IPS-15b (cell line): ENCODE measurements around the gene RPS26.
A peak's percentile ranks its signal among the peaks of the same experiment; 100 is the strongest.

Experiments
- H3K27me3 ChIP-seq: one replicate; pipeline ENCODE4 v1.6.1; 2013; ENCODE audit warnings: low read length; ENCODE audit not compliant: control insufficient read depth, insufficient read depth
- H3K36me3 ChIP-seq: one replicate; pipeline ENCODE4 v1.6.1; 2013; ENCODE audit warnings: low read length; ENCODE audit not compliant: control insufficient read depth, insufficient read depth
- H3K4me1 ChIP-seq: one replicate; pipeline ENCODE4 v1.6.1; 2013; ENCODE audit warnings: mild to moderate bottlenecking, low read length; ENCODE audit not compliant: control insufficient read depth, insufficient read depth
- H3K4me3 ChIP-seq: one replicate; pipeline ENCODE4 v1.5.1; 2013; ENCODE audit warnings: low read depth, low read length
- H3K9ac ChIP-seq: one replicate; pipeline ENCODE4 v1.6.1; 2013; ENCODE audit warnings: low read depth, mild to moderate bottlenecking, low read length
- H3K9me3 ChIP-seq: one replicate; pipeline ENCODE4 v1.6.1; 2013; ENCODE audit warnings: mild to moderate bottlenecking, low read length; ENCODE audit not compliant: control insufficient read depth, insufficient read depth

RPS26 gene

GRCh38 chr12:56007564-56008559 is 33.9 kb upstream of the RPS26 start:
- no peaks in the 10 kb centered on the region for H3K4me1 ChIP-seq
- H3K9ac ChIP-seq: peak overlapping the region; percentile 71
- H3K36me3 ChIP-seq: peaks cover 14% of the 10 kb centered on the region
- no peaks in the 10 kb centered on the region for H3K9me3 ChIP-seq
- H3K4me3 ChIP-seq: peak overlapping the region; percentile 90
- no peaks in the 10 kb centered on the region for H3K27me3 ChIP-seq

GRCh38 chr12:56010111-56010570 is 31.6 kb upstream of the RPS26 start:
- Histone ChIP-seq H3K4me3 (no peak overlapping the region), H3K36me3 (no peaks in the 10 kb centered on the region), H3K4me1 (no peaks in the 10 kb centered on the region), H3K27me3 (no peaks in the 10 kb centered on the region), H3K9me3 (no peaks in the 10 kb centered on the region), H3K9ac (no peak overlapping the region)

GRCh38 chr12:56011509-56012090 is 30.1 kb upstream of the RPS26 start:
- no peaks in the 10 kb centered on the region for H3K9me3 ChIP-seq
- no peaks in the 10 kb centered on the region for H3K27me3 ChIP-seq
- no peaks in the 10 kb centered on the region for H3K36me3 ChIP-seq
- H3K9ac ChIP-seq: no peak overlapping the region
- H3K4me3 ChIP-seq: no peak overlapping the region
- H3K4me1 ChIP-seq: no peaks in the 10 kb centered on the region

- H3K4me3 ChIP-seq: no peak overlapping the region
Measured at GRCh38 chr12:56013482-56013881, 28.2 kb upstream of the RPS26 start.

DNA sequence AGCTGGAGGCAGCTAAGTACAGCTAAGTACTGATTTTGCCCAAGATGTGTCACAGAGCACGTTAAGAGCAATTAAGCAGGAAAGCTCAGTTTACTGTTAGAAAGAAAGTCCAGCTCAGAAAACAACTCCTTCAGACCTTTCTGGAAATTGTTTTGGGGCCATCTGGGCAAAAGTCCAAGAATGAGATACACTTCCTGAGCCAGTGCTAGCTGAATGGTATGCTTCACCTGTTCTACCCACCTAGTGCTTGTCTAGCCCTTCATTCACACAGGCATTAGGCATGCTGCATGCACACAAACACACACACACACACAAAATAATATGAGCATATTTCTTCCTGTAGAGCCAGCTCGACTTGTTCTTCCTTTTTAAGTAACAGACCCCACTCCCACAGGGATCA is 27.5 kb upstream of the RPS26 start:
- H3K4me1 ChIP-seq: no peaks in the 10 kb centered on the region
- no peaks in the 10 kb centered on the region for H3K27me3 ChIP-seq
- no peak overlapping the region for H3K9ac ChIP-seq
- no peak overlapping the region for H3K4me3 ChIP-seq
- H3K9me3 ChIP-seq: no peaks in the 10 kb centered on the region
- H3K36me3 ChIP-seq: no peaks in the 10 kb centered on the region

More at GRCh38 chr12:56013482-56013881, 28.2 kb upstream of the RPS26 start:
- Histone ChIP-seq H3K27me3 (no peaks in the 10 kb centered on the region), H3K9ac (no peak overlapping the region), H3K9me3 (no peaks in the 10 kb centered on the region), H3K36me3 (no peaks in the 10 kb centered on the region), H3K4me1 (no peaks in the 10 kb centered on the region)

DNA sequence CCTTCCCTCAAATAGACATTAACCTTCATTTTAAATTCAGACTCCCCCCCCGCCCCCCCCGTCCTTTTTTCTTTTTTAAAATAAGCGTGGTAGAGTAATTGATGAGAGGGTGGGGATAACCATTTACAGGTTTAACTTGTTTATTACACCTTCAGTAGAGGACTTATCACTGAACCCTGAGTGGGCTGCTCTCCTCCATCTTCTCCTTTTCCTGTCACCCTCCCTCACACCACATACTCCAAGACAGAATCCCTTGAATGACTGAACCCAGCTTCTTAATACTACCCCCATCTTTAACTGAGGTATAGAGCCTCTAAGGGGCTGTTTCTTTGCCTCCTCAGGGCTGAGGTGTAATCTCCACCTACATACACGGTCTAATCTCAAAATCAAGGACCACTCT is 24.5 kb upstream of the RPS26 start:
- no peak overlapping the region for H3K4me3 ChIP-seq
- H3K36me3 ChIP-seq: no peaks in the 10 kb centered on the region
- H3K9me3 ChIP-seq: no peaks in the 10 kb centered on the region
- H3K27me3 ChIP-seq: no peaks in the 10 kb centered on the region
- no peak overlapping the region for H3K9ac ChIP-seq
- H3K4me1 ChIP-seq: peaks cover 15% of the 10 kb centered on the region

GRCh38 chr12:56018356-56018755 is 23.4 kb upstream of the RPS26 start:
- Histone ChIP-seq H3K27me3 (no peaks in the 10 kb centered on the region), H3K36me3 (no peaks in the 10 kb centered on the region), H3K9me3 (no peaks in the 10 kb centered on the region), H3K9ac (no peak overlapping the region), H3K4me1 (peaks cover 16% of the 10 kb centered on the region), H3K4me3 (no peak overlapping the region)

DNA sequence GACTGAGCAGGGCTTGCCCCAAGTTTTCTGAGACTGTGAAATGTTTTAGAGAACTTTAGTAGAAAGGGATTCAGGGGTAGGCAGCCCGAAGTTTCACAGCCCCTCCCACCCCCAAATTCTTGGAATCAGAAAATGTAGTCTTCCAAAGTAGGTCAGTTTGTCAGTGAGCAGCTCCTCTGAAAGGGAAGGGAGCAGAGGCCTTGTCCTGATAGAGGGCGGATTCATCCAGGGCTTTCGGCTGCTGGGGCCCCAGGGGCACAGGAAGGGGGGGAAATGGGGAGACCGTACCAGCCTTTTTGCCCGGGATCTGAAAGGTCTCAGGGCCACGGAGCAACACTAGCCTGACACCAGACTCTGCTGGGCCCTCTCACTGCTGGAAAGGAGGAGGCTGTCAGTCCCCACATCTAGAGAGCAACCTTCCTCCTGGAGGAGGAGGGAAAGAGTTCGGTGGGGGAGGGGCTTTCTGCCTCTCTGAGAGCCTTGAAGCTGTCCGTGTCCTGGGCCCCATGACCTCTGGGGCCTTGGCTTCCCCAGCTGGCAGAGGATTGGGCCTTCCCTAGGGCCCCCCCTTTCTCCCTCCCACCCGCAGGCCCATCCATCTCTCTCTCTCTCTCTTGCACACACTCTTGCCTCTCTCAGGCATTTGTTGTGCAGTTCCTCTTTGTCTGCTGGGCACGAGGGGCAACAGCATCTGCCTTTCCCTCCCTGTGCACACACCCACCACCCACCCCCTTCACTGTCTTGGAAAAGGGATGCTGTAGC is 21.1 kb upstream of the RPS26 start, which contains the start of gene IKZF4:
Gene IKZF4, plus strand, starts transcription at position 621 of the 762 bp plus-strand sequence. CDS start 451 bp downstream, outside the sequence.
- Histone ChIP-seq H3K4me1 (peaks cover 16% of the 10 kb centered on the region), H3K9ac (peak within 1 kb of the TSS; percentile 76), H3K27me3 (no peaks in the 10 kb centered on the region), H3K36me3 (peaks cover 5% of the 10 kb centered on the region), H3K4me3 (peak within 1 kb of the TSS; percentile 72), H3K9me3 (no peaks in the 10 kb centered on the region)

DNA sequence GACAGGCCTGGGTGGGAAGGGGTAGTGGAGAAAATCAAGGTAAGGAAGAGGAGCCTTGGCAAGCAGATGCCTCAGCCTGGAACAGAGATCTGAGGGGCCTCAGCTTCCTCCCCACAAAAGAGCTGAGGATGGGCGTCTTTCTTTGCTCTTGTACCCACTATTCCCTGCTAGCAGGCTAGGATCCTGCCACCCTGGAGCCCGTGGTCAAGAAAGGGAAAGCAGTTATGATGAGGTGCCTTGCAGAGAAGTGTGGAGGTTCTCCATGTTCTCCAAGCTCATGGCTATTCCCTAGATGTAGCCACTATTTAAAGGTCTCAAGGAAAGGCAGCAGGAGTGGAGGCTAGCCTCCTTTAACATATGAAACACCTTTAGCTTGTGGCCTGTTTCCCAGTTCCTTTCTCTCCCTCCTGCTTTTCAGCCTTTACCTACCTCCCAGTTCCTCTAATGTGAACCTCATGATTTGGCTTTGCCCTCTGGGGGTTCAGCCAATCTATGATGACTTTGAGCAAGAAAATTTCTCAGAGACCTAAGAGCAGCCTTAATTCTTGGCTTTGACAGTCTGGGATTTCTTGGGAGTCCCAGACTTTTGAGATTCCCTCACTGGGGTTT is 19.7 kb upstream of the RPS26 start:
- no peak overlapping the region for H3K9ac ChIP-seq
- no peaks in the 10 kb centered on the region for H3K9me3 ChIP-seq
- peak overlapping the region; percentile 72 for H3K4me3 ChIP-seq
- H3K4me1 ChIP-seq: peaks cover 16% of the 10 kb centered on the region
- H3K27me3 ChIP-seq: no peaks in the 10 kb centered on the region
- peaks cover 9% of the 10 kb centered on the region for H3K36me3 ChIP-seq

GRCh38 chr12:56028511-56029165 is 13.1 kb upstream of the RPS26 start:
- no peak overlapping the region for H3K9ac ChIP-seq
- H3K36me3 ChIP-seq: peaks cover 27% of the 10 kb centered on the region
- H3K27me3 ChIP-seq: no peaks in the 10 kb centered on the region
- no peaks in the 10 kb centered on the region for H3K9me3 ChIP-seq
- no peak overlapping the region for H3K4me3 ChIP-seq
- H3K4me1 ChIP-seq: no peaks in the 10 kb centered on the region

GRCh38 chr12:56029166-56029519 is 12.6 kb upstream of the RPS26 start:
- no peak overlapping the region for H3K9ac ChIP-seq

More at GRCh38 chr12:56029166-56029519, 12.6 kb upstream of the RPS26 start:
- H3K27me3 ChIP-seq: no peaks in the 10 kb centered on the region
- no peaks in the 10 kb centered on the region for H3K4me1 ChIP-seq
- H3K9me3 ChIP-seq: no peaks in the 10 kb centered on the region
- H3K36me3 ChIP-seq: peaks cover 27% of the 10 kb centered on the region
- no peak overlapping the region for H3K4me3 ChIP-seq
